ENCODE results near the gene SEMA4G.

Gene SEMA4G

DNA sequence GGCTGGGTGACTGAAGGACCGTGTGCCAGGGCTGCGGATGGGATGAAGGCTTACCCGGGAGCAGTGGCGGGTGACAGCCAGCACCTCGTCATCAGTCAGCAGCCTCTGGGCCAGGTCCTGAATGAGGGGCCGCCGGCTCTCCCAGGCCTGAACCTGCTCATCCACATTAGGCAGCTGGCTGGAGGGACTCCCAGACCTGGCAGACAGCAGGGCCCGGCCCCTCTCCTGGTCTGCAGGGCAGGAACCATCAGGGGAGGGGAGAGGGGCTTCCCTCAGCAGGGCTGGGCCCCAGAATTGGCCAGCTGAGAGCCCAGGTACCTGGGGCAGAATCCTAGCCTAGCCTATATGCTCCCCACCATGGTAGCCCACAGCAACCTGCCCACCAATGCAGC, 46.3 kb downstream of the SEMA4G start:
- H3K4me3 ChIP-seq (ENCODE audit: low read length) = no peak overlapping the region
- no peak for DNase-seq (ENCODE audit: low read depth, low spot score)

DNA sequence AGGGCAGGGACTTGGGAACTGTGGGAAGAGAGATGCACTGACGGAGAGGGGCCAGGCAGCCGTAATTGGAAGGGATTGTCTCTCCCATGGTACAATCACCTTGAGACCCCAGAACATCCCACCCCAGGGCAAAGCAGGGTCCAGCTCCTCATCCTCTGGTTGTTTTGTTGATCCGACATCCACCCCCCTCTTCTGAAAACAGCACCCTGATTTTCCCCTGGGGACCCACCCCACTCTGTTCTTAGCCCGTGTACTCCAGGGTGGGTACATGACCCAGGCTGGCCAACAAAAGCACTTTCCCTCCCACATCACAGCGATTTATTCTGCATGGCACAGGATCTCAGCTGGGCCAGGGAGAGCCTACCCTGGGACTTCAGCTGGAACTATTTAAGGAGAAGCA, 47.5 kb downstream of the SEMA4G start:
- H3K4me3 ChIP-seq (ENCODE audit: low read length) = no peak overlapping the region
- DNase-seq (ENCODE audit: low read depth, low spot score) = no peak

DNA sequence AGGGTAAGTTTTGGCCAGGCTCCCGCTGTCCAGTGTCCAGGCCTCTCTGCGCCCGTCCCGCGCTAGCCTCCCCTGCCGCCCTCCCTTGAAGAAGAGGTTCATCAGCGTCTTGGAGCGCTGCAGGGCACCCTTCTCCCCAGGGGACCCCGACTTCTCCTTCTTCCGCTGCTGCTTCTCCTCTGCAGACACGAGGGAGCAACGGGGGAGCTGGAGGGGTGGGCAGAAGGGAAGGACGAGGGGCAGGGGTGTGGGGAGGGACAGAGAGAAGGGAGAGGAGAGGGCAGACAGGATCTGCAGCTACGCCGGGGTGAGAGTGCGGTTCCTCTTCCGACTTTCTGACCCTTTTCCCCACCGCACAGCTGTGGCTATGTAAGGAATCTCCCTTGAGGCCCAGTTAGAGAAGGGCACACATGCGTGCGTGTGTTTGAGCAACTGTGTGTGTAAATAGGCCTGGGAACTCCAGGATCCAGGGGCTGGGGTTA, 48.9 kb downstream of the SEMA4G start:
- no peak overlapping the region for H3K4me3 ChIP-seq (ENCODE audit: low read length)
- DNase-seq (ENCODE audit: low read depth, low spot score) = no peak

DNA sequence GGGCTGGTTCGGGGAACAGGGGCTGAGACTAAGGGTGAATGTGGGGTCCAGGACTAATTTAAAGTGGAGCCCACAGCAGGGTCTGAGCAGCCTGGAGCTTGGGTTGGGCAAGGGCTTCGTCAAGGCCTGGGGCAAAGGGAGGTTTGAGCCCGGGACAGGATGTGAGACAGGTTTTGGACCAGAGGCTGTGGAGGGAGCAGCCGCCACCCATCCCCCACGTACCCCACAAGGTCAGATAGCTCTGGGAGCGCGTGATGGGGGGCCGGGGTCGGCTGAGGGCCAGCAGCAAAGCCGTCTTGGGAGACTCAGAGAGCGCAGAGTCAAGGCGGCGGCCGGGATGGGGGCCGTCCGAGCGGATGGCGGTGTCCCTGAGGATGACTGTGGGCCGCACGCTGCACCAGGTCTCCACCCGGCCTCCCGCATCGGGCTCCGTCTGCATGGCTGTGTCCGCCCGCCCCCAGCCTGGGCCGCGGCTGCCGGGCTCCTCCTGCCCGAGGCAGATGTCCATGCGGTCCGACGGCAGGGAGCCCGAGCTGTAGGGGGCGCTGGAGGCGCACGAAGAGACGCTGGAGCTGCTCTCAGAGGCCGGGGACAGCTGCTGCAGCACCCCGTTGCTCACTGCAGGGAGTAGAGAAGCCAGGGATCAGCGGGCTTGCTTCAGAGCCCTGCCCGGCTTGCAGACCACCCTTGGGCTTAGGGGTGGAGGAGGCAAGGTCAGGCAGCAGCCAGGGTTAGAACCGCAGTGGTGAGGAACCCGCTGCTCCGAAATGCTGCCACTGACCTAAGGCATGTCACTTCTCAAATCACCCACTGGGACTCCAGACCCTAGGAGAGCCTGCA, 49.5 kb downstream of the SEMA4G start:
- no peak overlapping the region for H3K4me3 ChIP-seq (ENCODE audit: low read length)

More for the DNA sequence above, 49.5 kb downstream of the SEMA4G start:
- no peak for DNase-seq (ENCODE audit: low read depth, low spot score)

Measured in Jurkat, Clone E6-1 (cell line).